ENCODE measurements around the gene SYNJ2. TPM values are rescaled to one million over a fixed set of nuclear protein-coding genes. Genes with fewer than 3 reads are reported as not detected.

Gene SYNJ2
- total RNA-seq, 1 donor from 2014 or later = 8.3 TPM

- no peak overlapping the region for H3K27ac ChIP-seq
- no peak overlapping the region for H3K4me3 ChIP-seq
- no peaks in the 10 kb centered on the region for H3K27me3 ChIP-seq
- intact Hi-C loops (cut with DNase I) = no loop called here
- TF ChIP-seq POLR2AphosphoS5 (IDR thresholded peaks at IDR 0.05; ENCODE audit: insufficient read depth in 1 of 2, low read depth in 1 of 2) = no peak
- no peak for TF ChIP-seq CTCF (IDR thresholded peaks at IDR 0.05)
- TF ChIP-seq POLR2A (IDR thresholded peaks at IDR 0.05) = no peak
- H3K36me3 ChIP-seq = peaks cover 0 to 21% of the 10 kb centered on the region in 2 donors
- H3K4me1 ChIP-seq = no peaks in the 10 kb centered on the region
- no peaks in the 10 kb centered on the region for H3K9me3 ChIP-seq
- DNase-seq (ENCODE audit: extremely low spot score in 2 of 2) = no peak
Observed at GRCh38 chr6:158085261-158086053, 103.8 kb downstream of the SYNJ2 start.

GRCh38 chr6:158086054-158086503 lies 104.4 kb downstream of the SYNJ2 start:
- H3K4me3 ChIP-seq = no peak overlapping the region
- H3K36me3 ChIP-seq = peaks cover 0 to 21% of the 10 kb centered on the region in 2 donors
- H3K27me3 ChIP-seq = no peaks in the 10 kb centered on the region
- no peak for DNase-seq (ENCODE audit: extremely low spot score in 2 of 2)
- H3K4me1 ChIP-seq = no peaks in the 10 kb centered on the region
- no peak overlapping the region for H3K27ac ChIP-seq
- intact Hi-C loops (cut with DNase I) = no loop called here
- no peak for TF ChIP-seq POLR2A (IDR thresholded peaks at IDR 0.05)
- no peaks in the 10 kb centered on the region for H3K9me3 ChIP-seq

GRCh38 chr6:158086504-158087223 lies 105.0 kb downstream of the SYNJ2 start:
- Histone ChIP-seq H3K4me3 (no peak overlapping the region), H3K36me3 (peaks cover 0 to 21% of the 10 kb centered on the region in 2 donors), H3K27ac (no peak overlapping the region), H3K27me3 (no peaks in the 10 kb centered on the region), H3K4me1 (no peaks in the 10 kb centered on the region), H3K9me3 (no peaks in the 10 kb centered on the region)
- TF ChIP-seq CTCF (IDR thresholded peaks at IDR 0.05) (no peak), POLR2A (IDR thresholded peaks at IDR 0.05) (no peak), POLR2AphosphoS5 (IDR thresholded peaks at IDR 0.05; ENCODE audit: insufficient read depth in 1 of 2, low read depth in 1 of 2) (no peak)
- intact Hi-C loops (cut with DNase I) = no loop called here
- no peak for DNase-seq (ENCODE audit: extremely low spot score in 2 of 2)

GRCh38 chr6:158087224-158087867 lies 105.7 kb downstream of the SYNJ2 start:
- Histone ChIP-seq H3K27ac (no peak overlapping the region), H3K4me1 (no peaks in the 10 kb centered on the region), H3K27me3 (no peaks in the 10 kb centered on the region), H3K9me3 (no peaks in the 10 kb centered on the region), H3K36me3 (peaks cover 0 to 23% of the 10 kb centered on the region in 2 donors), H3K4me3 (no peak overlapping the region)
- intact Hi-C loops (cut with DNase I) = no loop called here
- no peak for DNase-seq (ENCODE audit: extremely low spot score in 2 of 2)
- TF ChIP-seq POLR2AphosphoS5 (IDR thresholded peaks at IDR 0.05; ENCODE audit: insufficient read depth in 1 of 2, low read depth in 1 of 2) (no peak), CTCF (IDR thresholded peaks at IDR 0.05) (no peak), POLR2A (IDR thresholded peaks at IDR 0.05) (no peak)

GRCh38 chr6:158092806-158093205 lies 111.1 kb downstream of the SYNJ2 start:
- Histone ChIP-seq H3K36me3 (peaks cover 0 to 30% of the 10 kb centered on the region in 2 donors), H3K27ac (no peak overlapping the region), H3K27me3 (no peaks in the 10 kb centered on the region), H3K9me3 (no peaks in the 10 kb centered on the region), H3K4me3 (no peak overlapping the region), H3K4me1 (no peaks in the 10 kb centered on the region)
- no peak for TF ChIP-seq POLR2A (IDR thresholded peaks at IDR 0.05)
- no peak for TF ChIP-seq CTCF (IDR thresholded peaks at IDR 0.05)
- no peak for TF ChIP-seq POLR2AphosphoS5 (IDR thresholded peaks at IDR 0.05; ENCODE audit: insufficient read depth in 1 of 2, low read depth in 1 of 2)
- intact Hi-C loops (cut with DNase I) = no loop called here
- DNase-seq (ENCODE audit: extremely low spot score in 2 of 2) = no peak
